SK-N-SH (cell line): Measurements from ENCODE around the gene FCHO1. TPM values are rescaled to one million over a fixed set of nuclear protein-coding genes. Genes with fewer than 3 reads are reported as not detected.

ENCODE experiments used
- CTCF ChIA-PET: fragments of 300-600, 350-600 bp; formaldehyde crosslinking; extraction: SDS; loops from one replicate; lab custom pipeline; 2021; lab: Yijun Ruan, JAX
- POLR2A ChIA-PET: fragments of 350-600 bp; sonication (Branson Sonifier 250); formaldehyde crosslinking; extraction: SDS; loops from one replicate; lab custom pipeline; 2020; ENCODE audit warnings: antibody characterized with exemption, inconsistent platforms; lab: Yijun Ruan, JAX
- DNase-seq: peaks from one replicate; pipeline ENCODE4 v3.0.0; 2012
- H2AFZ ChIP-seq: fragments of 200-600 bp; sonication (generic); 2 replicates; pipeline ENCODE4 v1.8.1; 2016; ENCODE audit warnings: antibody characterized with exemption, mild to moderate bottlenecking, low read depth
- H3F3A ChIP-seq: fragments of 200-600 bp; sonication (generic); replicated peaks from 2 replicates; pipeline ENCODE3; 2016; ENCODE audit warnings: antibody characterized with exemption, mild to moderate bottlenecking; ENCODE audit not compliant: insufficient read depth
- H3K27ac ChIP-seq, 2 experiments: fragments of 200-500 bp in 1 of 2; fragments of 200-600 bp in 1 of 2; sonication (Bioruptor generic) in 1 of 2; sonication (generic), shearing (Covaris generic) in 1 of 2; 2 replicates each; pipeline versions ENCODE4 v1.5.1 to v1.6.1; 2014 to 2016; ENCODE audit warnings: low read depth in 2 of 2, inconsistent platforms in 1 of 2, low read length in 1 of 2, mild to moderate bottlenecking in 1 of 2, mixed read lengths in 1 of 2
- H3K27me3 ChIP-seq: fragments of 200-600 bp; sonication (generic), shearing (Covaris generic); 2 replicates; pipeline ENCODE4 v1.6.1; 2016; ENCODE audit warnings: mixed run types; ENCODE audit not compliant: insufficient read depth
- H3K36me3 ChIP-seq, 2 experiments: fragments of 200-500 bp in 1 of 2; fragments of 200-600 bp in 1 of 2; sonication (Bioruptor generic) in 1 of 2; sonication (generic) in 1 of 2; replicated peaks in 1 of 2; 2 replicates each; pipeline versions ENCODE3 to v1.5.1; 2014 to 2016; ENCODE audit warnings: low read length in 1 of 2, mild to moderate bottlenecking in 1 of 2; ENCODE audit not compliant: insufficient read depth in 2 of 2, control insufficient read depth in 1 of 2
- H3K4me1 ChIP-seq, 2 experiments: fragments of 200-500 bp in 1 of 2; fragments of 200-600 bp in 1 of 2; sonication (Bioruptor generic) in 1 of 2; sonication (generic), shearing (Covaris generic) in 1 of 2; 2 replicates each; pipeline versions ENCODE4 v1.5.1 to v1.6.1; 2014 to 2016; ENCODE audit warnings: low read depth in 1 of 2, low read length in 1 of 2, mixed run types in 1 of 2; ENCODE audit not compliant: insufficient read depth in 2 of 2, control insufficient read depth in 1 of 2
- H3K4me2 ChIP-seq: fragments of 200-600 bp; sonication (generic), shearing (Covaris generic); 2 replicates; pipeline ENCODE4 v1.6.1; 2017; ENCODE audit warnings: mixed run types
- H3K4me3 ChIP-seq, 2 experiments: fragments of 200-500 bp in 1 of 2; fragments of 200-600 bp in 1 of 2; sonication (Bioruptor generic) in 1 of 2; sonication (generic), shearing (Covaris generic) in 1 of 2; 2 replicates each; pipeline versions ENCODE4 v1.5.1 to v1.8.1; 2014 to 2016; ENCODE audit warnings: low read depth in 2 of 2, inconsistent platforms in 1 of 2, low read length in 1 of 2, mild to moderate bottlenecking in 1 of 2, mixed read lengths in 1 of 2, moderate library complexity in 1 of 2
- H3K79me2 ChIP-seq: fragments of 200-600 bp; sonication (generic); 2 replicates; pipeline ENCODE4 v1.8.1; 2017; ENCODE audit warnings: mild to moderate bottlenecking; ENCODE audit not compliant: insufficient read depth
- H3K9ac ChIP-seq: fragments of 200-600 bp; sonication (generic); 2 replicates; pipeline ENCODE4 v1.6.1; 2017; ENCODE audit warnings: mixed run types
- H3K9me2 ChIP-seq: fragments of 200-600 bp; sonication (generic); 2 replicates; pipeline ENCODE4 v1.6.1; 2017; ENCODE audit warnings: mixed run types
- H3K9me3 ChIP-seq: fragments of 200-600 bp; sonication (generic); 2 replicates; pipeline ENCODE4 v1.6.1; 2017; ENCODE audit warnings: mixed run types, mild to moderate bottlenecking, moderate library complexity
- H4K20me1 ChIP-seq: fragments of 200-600 bp; sonication (generic); 2 replicates; pipeline ENCODE4 v1.6.1; 2017; ENCODE audit warnings: mild to moderate bottlenecking, mixed run types; ENCODE audit not compliant: insufficient read depth
- CHD2 ChIP-seq: fragments of 150-350 bp; IDR thresholded peaks from 2 replicates; pipeline ENCODE4 v1.6.1; 2018; ENCODE audit warnings: low read length; ENCODE audit not compliant: partially characterized antibody
- ELF1 ChIP-seq: IDR thresholded peaks from 2 replicates; pipeline ENCODE4 v1.4.0; 2012
- EZH2phosphoT487 ChIP-seq: fragments of 200-600 bp; sonication (generic); IDR thresholded peaks from 2 replicates; pipeline ENCODE4 v1.6.1; 2017; ENCODE audit warnings: low read depth, mixed run types, mild to moderate bottlenecking, antibody characterized with exemption, moderate library complexity, borderline replicate concordance
- FOSL2 ChIP-seq: IDR thresholded peaks from 2 replicates; pipeline ENCODE4 v1.4.0; 2012; ENCODE audit warnings: low read depth, mild to moderate bottlenecking, moderate library complexity, borderline replicate concordance
- FOXM1 ChIP-seq: IDR thresholded peaks from 2 replicates; pipeline ENCODE4 v1.4.0; 2012; ENCODE audit warnings: low read depth, mild to moderate bottlenecking
- GATA2 ChIP-seq: sonication (generic); formaldehyde crosslinking; IDR thresholded peaks from 2 replicates; pipeline ENCODE4 v1.5.0; 2020; ENCODE audit warnings: mild to moderate bottlenecking, missing genetic modification reagents
- IRF3 ChIP-seq: fragments of 150-350 bp; IDR thresholded peaks from 2 replicates; pipeline ENCODE4 v1.6.1; 2016; ENCODE audit warnings: mild to moderate bottlenecking, low read depth, low read length
- JUND ChIP-seq: IDR thresholded peaks from 2 replicates; pipeline ENCODE4 v1.4.0; 2012
- MAX ChIP-seq: IDR thresholded peaks from 2 replicates; pipeline ENCODE4 v1.4.0; 2012; ENCODE audit warnings: low read depth
- MXI1 ChIP-seq: IDR thresholded peaks from 2 replicates; pipeline ENCODE4 v1.6.1; 2012; ENCODE audit warnings: mild to moderate bottlenecking, low read depth, low read length, improper control_type of control experiment
- PBX3 ChIP-seq: IDR thresholded peaks from 2 replicates; pipeline ENCODE4; 2012
- RFX5 ChIP-seq: IDR thresholded peaks from 2 replicates; pipeline ENCODE4 v1.6.1; 2012; ENCODE audit warnings: mild to moderate bottlenecking, improper control_type of control experiment, low read length
- RXRA ChIP-seq: IDR thresholded peaks from 2 replicates; pipeline ENCODE4 v1.4.0; 2012; ENCODE audit warnings: low read depth, mild to moderate bottlenecking, borderline replicate concordance
- SIN3A ChIP-seq: IDR thresholded peaks from 2 replicates; pipeline ENCODE4 v1.6.1; 2012; ENCODE audit warnings: low read depth, mild to moderate bottlenecking, low read length, moderate library complexity, borderline replicate concordance
- SMC3 ChIP-seq: IDR thresholded peaks from 2 replicates; pipeline ENCODE4 v1.6.1; 2012; ENCODE audit warnings: low read depth, low read length, improper control_type of control experiment
- TEAD4 ChIP-seq: IDR thresholded peaks from 2 replicates; pipeline ENCODE4 v1.4.0; 2012; ENCODE audit warnings: mild to moderate bottlenecking, borderline replicate concordance; ENCODE audit not compliant: insufficient read depth
- USF2 ChIP-seq: fragments of 150-350 bp; IDR thresholded peaks from 2 replicates; pipeline ENCODE4 v1.6.1; 2017; ENCODE audit warnings: antibody characterized with exemption, low read length, low read depth, borderline replicate concordance
- YY1 ChIP-seq: IDR thresholded peaks from 2 replicates; pipeline ENCODE4 v1.4.0; 2012; ENCODE audit warnings: low read depth, mild to moderate bottlenecking
- ZBTB33 ChIP-seq: IDR thresholded peaks from 2 replicates; pipeline ENCODE4 v1.4.0; 2012; ENCODE audit warnings: low read depth, borderline replicate concordance
- WGBS: methylation state at CpG from one replicate; pipeline ENCODE4 v1.1.6; 2017; ENCODE audit warnings: low lambda C conversion rate; 5-methylcytosine and 5-hydroxymethylcytosine counted together
- polyA plus RNA-seq, 3 experiments: library from polyadenylated mRNA; depleted of rRNA; stranded (reverse); fragments of >200 nt; gene quantifications; 2 replicates each; pipeline ENCODE4 v1.2.3, GENCODE V29; 2012

FCHO1 gene
- polyA plus RNA-seq, 1 of the 3 experiments (the other 2 are of a cell fraction): 0.71 TPM

- H3F3A ChIP-seq: no peaks in the 10 kb centered on the region
- WGBS: 54% methylated on average over 8 of the region's 8 CpGs
- CTCF ChIA-PET: interaction anchor here (0.9 to 2.5 kb wide), 3 partner anchors 20 to 32 kb away, joined by 3 to 9 read pairs (median 3); no protein-coding TSS in a partner anchor
- no peak for DNase-seq
- no peak for TF ChIP-seq MXI1
- TF ChIP-seq EZH2phosphoT487: no peak
- no peak for TF ChIP-seq IRF3
- no peak for TF ChIP-seq JUND
- no peak for TF ChIP-seq SIN3A
- no peak for TF ChIP-seq ELF1
- no peak for TF ChIP-seq FOXM1
- TF ChIP-seq FOSL2: no peak
- TF ChIP-seq RXRA: no peak
- no peak for TF ChIP-seq SMC3
- TF ChIP-seq TEAD4: no peak
- TF ChIP-seq MAX: no peak
- no peak for TF ChIP-seq USF2
- no peak for TF ChIP-seq RFX5
- no peak for TF ChIP-seq YY1
- TF ChIP-seq, all 33 proteins: peak for 0
- Histone ChIP-seq H3K9me2 (no peaks in the 10 kb centered on the region), H3K36me3 (no peaks in the 10 kb centered on the region), H3K79me2 (no peaks in the 10 kb centered on the region), H2AFZ (no peak overlapping the region), H3K4me2 (no peak overlapping the region), H3K27ac (no peak overlapping the region), H3K9ac (no peak overlapping the region), H4K20me1 (no peaks in the 10 kb centered on the region), H3K4me1 (peaks cover 0 to 5% of the 10 kb centered on the region in 2 experiments; a peak in 1 of 4 replicates), H3K4me3 (no peak overlapping the region), H3K9me3 (no peaks in the 10 kb centered on the region), H3K27me3 (no peaks in the 10 kb centered on the region)
- POLR2A ChIA-PET: no interaction called here
Measured at GRCh38 chr19:17835182-17836006, 84.1 kb downstream of the FCHO1 start.

GRCh38 chr19:17836530-17836929 is 85.3 kb downstream of the FCHO1 start:
- TF ChIP-seq FOXM1 (no peak), ELF1 (no peak), PBX3 (no peak), CHD2 (no peak), YY1 (no peak), GATA2 (CRISPR knock-in tag) (no peak), MAX (no peak), ZBTB33 (no peak)
- Histone ChIP-seq H4K20me1 (no peaks in the 10 kb centered on the region), H3K4me1 (peaks cover 0 to 8% of the 10 kb centered on the region in 2 experiments; a peak in 1 of 4 replicates), H3K36me3 (no peaks in the 10 kb centered on the region), H3K9me3 (no peaks in the 10 kb centered on the region), H3K4me3 (no peak overlapping the region), H3K27me3 (no peaks in the 10 kb centered on the region), H3K4me2 (no peak overlapping the region), H2AFZ (no peak overlapping the region), H3K9me2 (no peaks in the 10 kb centered on the region), H3K27ac (no peak overlapping the region), H3F3A (no peaks in the 10 kb centered on the region), H3K79me2 (no peaks in the 10 kb centered on the region), H3K9ac (no peak overlapping the region)
- no peak for DNase-seq
- ChIA-PET CTCF (interaction anchor here (2.5 kb wide), 1 partner anchor 19 kb away, joined by 9 read pairs; no protein-coding TSS in a partner anchor), POLR2A (no interaction called here)
- WGBS: 67% methylated on average over 4 of the region's 4 CpGs
